ENCODE measurements around the gene PRDM10.

Gene PRDM10

GRCh38 chr11:129967996-129968395 is 34.6 kb downstream of the PRDM10 start:
- no peak overlapping the region for H4K5ac ChIP-seq (ENCODE audit: low read length)
- no peak overlapping the region for H3K9ac ChIP-seq (ENCODE audit: low read length)
- no CpG with 5 or more reads among the region's 3 CpGs for WGBS (ENCODE audit: extremely low coverage, insufficient coverage, low lambda C conversion rate)
- peaks cover 3% of the 10 kb centered on the region for H3K4me1 ChIP-seq (ENCODE audit: control insufficient read depth, low read depth, low read length)
- DNase-seq, result no peak
- no peak overlapping the region for H2BK5ac ChIP-seq (ENCODE audit: low read length)
- no peaks in the 10 kb centered on the region for H3K27me3 ChIP-seq (ENCODE audit: insufficient read depth, low read length, poor library complexity)
- no peak overlapping the region for H3K27ac ChIP-seq (ENCODE audit: low read depth, low read length)
- H3K79me1 ChIP-seq (ENCODE audit: low read length), result peaks cover 5% of the 10 kb centered on the region
- no peak overlapping the region for H3K4ac ChIP-seq (ENCODE audit: low read depth, low read length)
- no peaks in the 10 kb centered on the region for H3K36me3 ChIP-seq (ENCODE audit: control insufficient read depth, insufficient read depth, low read length)
- H3K23ac ChIP-seq (ENCODE audit: low read length), result no peak overlapping the region
- H3K4me2 ChIP-seq (ENCODE audit: low read length), result no peak overlapping the region
- no peak overlapping the region for H3K18ac ChIP-seq (ENCODE audit: low read length)
- H4K8ac ChIP-seq (ENCODE audit: low read depth, low read length), result no peak overlapping the region
- no peaks in the 10 kb centered on the region for H3K79me2 ChIP-seq (ENCODE audit: control insufficient read depth, insufficient read depth, low read length)
- H3K56ac ChIP-seq (ENCODE audit: low read length), result no peak overlapping the region
- no peak overlapping the region for H3K4me3 ChIP-seq (ENCODE audit: low read length)
- H2BK15ac ChIP-seq (replicated peaks; ENCODE audit: low read depth), result no peak overlapping the region
- H2AK5ac ChIP-seq (ENCODE audit: low read length), result no peak overlapping the region
- H2BK120ac ChIP-seq (ENCODE audit: low read depth, low read length), result no peak overlapping the region

DNA sequence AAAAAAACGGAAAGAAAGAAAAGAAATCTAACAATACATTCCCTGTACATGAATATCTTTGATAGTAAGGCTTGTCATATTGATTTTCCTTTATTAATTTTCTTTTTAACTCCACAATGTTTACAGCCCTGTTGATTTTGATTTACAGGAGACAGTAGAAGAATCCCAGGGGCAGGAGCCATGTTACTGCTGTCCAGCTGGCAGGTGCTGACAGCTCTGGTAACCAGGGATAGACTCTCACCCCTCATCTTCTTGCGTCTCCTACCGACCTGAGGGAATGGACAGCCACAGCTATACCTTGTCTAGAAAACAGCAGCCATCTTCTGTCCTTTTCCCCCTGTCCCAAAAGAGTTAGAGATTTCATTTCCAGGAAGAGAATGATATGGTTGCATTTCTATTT is 37.4 kb downstream of the PRDM10 start:
- Histone ChIP-seq H2AK5ac (ENCODE audit: low read length) (no peak overlapping the region), H4K5ac (ENCODE audit: low read length) (no peak overlapping the region), H3K18ac (ENCODE audit: low read length) (no peak overlapping the region), H3K27ac (ENCODE audit: low read depth, low read length) (no peak overlapping the region), H3K4me1 (ENCODE audit: control insufficient read depth, low read depth, low read length) (no peaks in the 10 kb centered on the region), H3K56ac (ENCODE audit: low read length) (no peak overlapping the region), H3K9ac (ENCODE audit: low read length) (no peak overlapping the region), H3K36me3 (ENCODE audit: control insufficient read depth, insufficient read depth, low read length) (no peaks in the 10 kb centered on the region), H3K27me3 (ENCODE audit: insufficient read depth, low read length, poor library complexity) (no peaks in the 10 kb centered on the region), H3K79me2 (ENCODE audit: control insufficient read depth, insufficient read depth, low read length) (no peaks in the 10 kb centered on the region), H3K4me2 (ENCODE audit: low read length) (no peak overlapping the region), H3K4me3 (ENCODE audit: low read length) (no peak overlapping the region), H3K23ac (ENCODE audit: low read length) (no peak overlapping the region), H2BK15ac (replicated peaks; ENCODE audit: low read depth) (no peak overlapping the region), H2BK120ac (ENCODE audit: low read depth, low read length) (no peak overlapping the region), H4K8ac (ENCODE audit: low read depth, low read length) (no peak overlapping the region), H2BK5ac (ENCODE audit: low read length) (no peak overlapping the region), H3K79me1 (ENCODE audit: low read length) (peaks cover 5% of the 10 kb centered on the region), H3K4ac (ENCODE audit: low read depth, low read length) (no peak overlapping the region)
- no peak for DNase-seq
- no CpG with 5 or more reads among the region's 3 CpGs for WGBS (ENCODE audit: extremely low coverage, insufficient coverage, low lambda C conversion rate)

DNA sequence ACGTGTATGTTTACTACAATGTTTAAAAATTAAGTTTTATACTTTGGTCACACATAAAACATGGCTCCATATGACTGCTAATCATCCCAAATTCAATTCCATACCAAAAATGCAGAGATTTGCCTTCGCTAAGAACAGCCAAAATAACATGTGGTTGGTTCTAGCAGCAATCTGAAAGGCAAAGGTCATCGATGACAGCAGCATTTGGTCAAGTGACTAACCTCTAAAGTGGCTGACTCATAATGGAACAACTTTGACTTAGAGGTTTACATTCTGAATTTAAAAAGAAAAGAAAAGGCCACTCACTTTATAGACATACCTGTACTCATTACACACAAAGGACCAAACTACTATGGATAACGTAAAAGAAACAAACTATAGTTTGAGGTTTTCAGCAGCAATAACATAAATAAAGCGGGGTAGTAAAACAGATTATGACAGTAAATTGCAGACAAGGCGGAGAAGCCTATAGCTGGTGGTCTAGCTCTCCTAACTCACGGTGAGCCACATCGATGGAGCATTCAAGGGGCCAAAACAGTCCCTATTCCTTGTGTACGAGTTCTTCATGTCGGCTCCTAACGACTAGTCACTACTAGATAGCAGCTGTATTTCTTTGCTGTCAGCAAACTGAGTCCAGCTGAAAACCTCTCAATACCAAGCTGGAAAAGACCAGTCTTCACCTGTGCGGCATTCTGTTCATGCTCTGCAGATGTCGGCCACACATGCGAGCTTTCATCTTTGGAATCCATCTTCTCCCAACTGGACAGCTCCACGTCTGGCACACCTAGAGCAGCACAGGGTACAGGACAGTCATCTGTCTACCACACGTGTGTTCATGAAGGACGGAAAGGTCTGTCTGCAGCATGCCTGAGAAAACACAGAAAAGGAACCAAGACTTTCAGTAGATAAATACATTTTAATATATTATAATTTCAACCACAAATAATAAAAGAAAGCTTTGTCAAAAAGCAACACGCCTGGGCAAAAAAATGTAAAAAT is 42.1 kb downstream of the PRDM10 start:
- H3K27me3 ChIP-seq (ENCODE audit: insufficient read depth, low read length, poor library complexity), result no peaks in the 10 kb centered on the region
- H3K79me2 ChIP-seq (ENCODE audit: control insufficient read depth, insufficient read depth, low read length), result no peaks in the 10 kb centered on the region
- H3K56ac ChIP-seq (ENCODE audit: low read length), result no peak overlapping the region
- WGBS (ENCODE audit: extremely low coverage, insufficient coverage, low lambda C conversion rate), result no CpG with 5 or more reads among the region's 18 CpGs
- H3K4me1 ChIP-seq (ENCODE audit: control insufficient read depth, low read depth, low read length), result no peaks in the 10 kb centered on the region
- no peak for DNase-seq
- H3K79me1 ChIP-seq (ENCODE audit: low read length), result no peaks in the 10 kb centered on the region
- no peak overlapping the region for H2BK5ac ChIP-seq (ENCODE audit: low read length)
- no peak overlapping the region for H4K8ac ChIP-seq (ENCODE audit: low read depth, low read length)
- no peak overlapping the region for H2AK5ac ChIP-seq (ENCODE audit: low read length)
- no peak overlapping the region for H4K5ac ChIP-seq (ENCODE audit: low read length)
- no peak overlapping the region for H3K27ac ChIP-seq (ENCODE audit: low read depth, low read length)
- H2BK15ac ChIP-seq (replicated peaks; ENCODE audit: low read depth), result no peak overlapping the region
- no peak overlapping the region for H3K4ac ChIP-seq (ENCODE audit: low read depth, low read length)
- H3K4me2 ChIP-seq (ENCODE audit: low read length), result no peak overlapping the region
- no peak overlapping the region for H2BK120ac ChIP-seq (ENCODE audit: low read depth, low read length)
- H3K9ac ChIP-seq (ENCODE audit: low read length), result no peak overlapping the region
- no peak overlapping the region for H3K4me3 ChIP-seq (ENCODE audit: low read length)
- H3K18ac ChIP-seq (ENCODE audit: low read length), result no peak overlapping the region
- H3K23ac ChIP-seq (ENCODE audit: low read length), result no peak overlapping the region
- no peaks in the 10 kb centered on the region for H3K36me3 ChIP-seq (ENCODE audit: control insufficient read depth, insufficient read depth, low read length)

DNA sequence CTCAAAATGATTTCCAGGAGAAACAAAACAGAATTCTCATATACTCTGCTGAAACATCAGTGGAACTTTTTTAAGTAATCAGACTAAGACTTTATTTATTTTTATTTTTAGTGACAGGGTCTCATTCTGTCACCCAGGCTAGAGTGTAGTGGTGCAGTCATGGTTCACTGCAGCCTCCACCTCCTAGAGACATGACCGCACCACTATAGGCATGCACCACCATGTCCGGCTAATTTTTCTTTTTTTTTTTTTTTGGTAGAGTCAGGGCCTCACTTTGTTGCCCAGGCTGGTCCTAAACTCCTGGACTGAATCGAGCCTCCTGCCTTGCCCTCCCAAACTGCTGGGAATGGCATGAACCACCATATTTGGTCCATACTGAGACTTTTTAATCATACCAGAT is 42.9 kb downstream of the PRDM10 start:
- no peaks in the 10 kb centered on the region for H3K79me2 ChIP-seq (ENCODE audit: control insufficient read depth, insufficient read depth, low read length)
- no peak overlapping the region for H3K56ac ChIP-seq (ENCODE audit: low read length)
- no peaks in the 10 kb centered on the region for H3K4me1 ChIP-seq (ENCODE audit: control insufficient read depth, low read depth, low read length)
- no peak overlapping the region for H3K27ac ChIP-seq (ENCODE audit: low read depth, low read length)
- H3K4me2 ChIP-seq (ENCODE audit: low read length), result no peak overlapping the region
- DNase-seq, result no peak
- no peaks in the 10 kb centered on the region for H3K27me3 ChIP-seq (ENCODE audit: insufficient read depth, low read length, poor library complexity)
- no peak overlapping the region for H3K18ac ChIP-seq (ENCODE audit: low read length)
- H4K8ac ChIP-seq (ENCODE audit: low read depth, low read length), result no peak overlapping the region
- H2BK5ac ChIP-seq (ENCODE audit: low read length), result no peak overlapping the region
- H3K4ac ChIP-seq (ENCODE audit: low read depth, low read length), result no peak overlapping the region
- no peaks in the 10 kb centered on the region for H3K79me1 ChIP-seq (ENCODE audit: low read length)
- H2BK120ac ChIP-seq (ENCODE audit: low read depth, low read length), result no peak overlapping the region
- H3K36me3 ChIP-seq (ENCODE audit: control insufficient read depth, insufficient read depth, low read length), result no peaks in the 10 kb centered on the region
- no CpG with 5 or more reads among the region's 3 CpGs for WGBS (ENCODE audit: extremely low coverage, insufficient coverage, low lambda C conversion rate)
- no peak overlapping the region for H2AK5ac ChIP-seq (ENCODE audit: low read length)
- no peak overlapping the region for H3K4me3 ChIP-seq (ENCODE audit: low read length)
- H3K23ac ChIP-seq (ENCODE audit: low read length), result no peak overlapping the region
- H3K9ac ChIP-seq (ENCODE audit: low read length), result no peak overlapping the region
- no peak overlapping the region for H4K5ac ChIP-seq (ENCODE audit: low read length)
- no peak overlapping the region for H2BK15ac ChIP-seq (replicated peaks; ENCODE audit: low read depth)

- Histone ChIP-seq H2AK5ac (ENCODE audit: low read length) (no peak overlapping the region), H2BK5ac (ENCODE audit: low read length) (no peak overlapping the region), H4K5ac (ENCODE audit: low read length) (no peak overlapping the region), H2BK15ac (replicated peaks; ENCODE audit: low read depth) (no peak overlapping the region), H3K27me3 (ENCODE audit: insufficient read depth, low read length, poor library complexity) (no peaks in the 10 kb centered on the region), H3K79me1 (ENCODE audit: low read length) (no peaks in the 10 kb centered on the region), H3K79me2 (ENCODE audit: control insufficient read depth, insufficient read depth, low read length) (no peaks in the 10 kb centered on the region), H3K36me3 (ENCODE audit: control insufficient read depth, insufficient read depth, low read length) (no peaks in the 10 kb centered on the region), H3K4me2 (ENCODE audit: low read length) (no peak overlapping the region), H3K4me3 (ENCODE audit: low read length) (no peak overlapping the region), H4K8ac (ENCODE audit: low read depth, low read length) (no peak overlapping the region), H3K56ac (ENCODE audit: low read length) (no peak overlapping the region), H3K9ac (ENCODE audit: low read length) (no peak overlapping the region), H3K4me1 (ENCODE audit: control insufficient read depth, low read depth, low read length) (peaks cover 2% of the 10 kb centered on the region), H3K23ac (ENCODE audit: low read length) (no peak overlapping the region), H3K27ac (ENCODE audit: low read depth, low read length) (no peak overlapping the region), H3K18ac (ENCODE audit: low read length) (no peak overlapping the region), H3K4ac (ENCODE audit: low read depth, low read length) (no peak overlapping the region), H2BK120ac (ENCODE audit: low read depth, low read length) (no peak overlapping the region)
- WGBS (ENCODE audit: extremely low coverage, insufficient coverage, low lambda C conversion rate), result no CpG with 5 or more reads among the region's 4 CpGs
- no peak for DNase-seq
Observed at GRCh38 chr11:129955282-129955681, 47.4 kb downstream of the PRDM10 start.
